Aorta (tissue), 5 donors: ENCODE measurements around the gene EPHA6. TPM values are rescaled to one million over a fixed set of nuclear protein-coding genes. Genes with fewer than 3 reads are reported as not detected.

ENCODE experiments used
- ATAC-seq: fragments of 200-7000 bp; cut with Tn5 transposase; one replicate; pipeline ENCODE4 v1.9.1; 2022; ENCODE audit warnings: moderate library complexity; ENCODE audit not compliant: low FRiP score
- DNase-seq, 2 donors: peaks; one replicate each; pipeline ENCODE4 v3.0.0-alpha.2; 2020
- H3K27ac ChIP-seq, 2 donors: one replicate each; pipeline ENCODE4 v1.5.1; 2013; ENCODE audit warnings: low read length in 2 of 2, mild to moderate bottlenecking in 2 of 2, moderate library complexity in 2 of 2, control low read depth in 1 of 2, inconsistent platforms in 1 of 2, low read depth in 1 of 2
- H3K27me3 ChIP-seq, 2 donors: one replicate each; pipeline ENCODE4 v1.6.1; 2013; ENCODE audit warnings: control low read depth in 1 of 2, low read length in 1 of 2, mild to moderate bottlenecking in 1 of 2, moderate library complexity in 1 of 2; ENCODE audit not compliant: insufficient read depth in 2 of 2, control insufficient read depth in 1 of 2
- H3K36me3 ChIP-seq, 2 donors: one replicate each; pipeline ENCODE4 v1.6.1; 2013; ENCODE audit warnings: control low read depth in 1 of 2, low read length in 1 of 2, mild to moderate bottlenecking in 1 of 2; ENCODE audit not compliant: insufficient read depth in 2 of 2, control insufficient read depth in 1 of 2
- H3K4me1 ChIP-seq, 2 donors: one replicate each; pipeline ENCODE4 v1.6.1; 2013; ENCODE audit warnings: low read length in 2 of 2, control low read depth in 1 of 2, mild to moderate bottlenecking in 1 of 2, moderate library complexity in 1 of 2; ENCODE audit not compliant: insufficient read depth in 2 of 2, control insufficient read depth in 1 of 2
- H3K4me3 ChIP-seq, 2 donors: one replicate each; pipeline ENCODE4 v1.5.1; 2013; ENCODE audit warnings: low read length in 2 of 2, control low read depth in 1 of 2, mild to moderate bottlenecking in 1 of 2
- H3K9me3 ChIP-seq: one replicate; pipeline ENCODE4 v1.6.1; 2013; ENCODE audit warnings: mild to moderate bottlenecking, low read length; ENCODE audit not compliant: control insufficient read depth
- WGBS, 2 donors: extraction: QIAGEN DNeasy Blood & Tissue Kit; methylation state at CpG; one replicate each; pipeline ENCODE4 v1.1.7; 2013; 5-methylcytosine and 5-hydroxymethylcytosine counted together
- intact Hi-C, 2 donors: fragments of 100-400 bp; cut with DNase I; formaldehyde crosslinking; loops; one replicate each; pipeline versions ENCODE4 v1.14.2 to v1.15.0; 2022
- polyA plus RNA-seq, 2 donors: library from polyadenylated mRNA; stranded (reverse); fragments of 200-250 nt; gene quantifications; one replicate each; pipeline ENCODE4 v1.2.3, GENCODE V29; 2013
- total RNA-seq, 2 donors: library from RNA; stranded (reverse); fragmentation: NEBNext Ultra II Directional; extraction: Animal tissue kit (Norgen Biotek cat#: 25700); gene quantifications; one replicate each; pipeline ENCODE4 v1.2.1, GENCODE V29; 2021
- donor health status: healthy with polysubstance abuse.
- donor health status: Bipolar disorder and iron deficiency.
- donor health status: DM: no; HTN: no; CAD: no.
- donor health status: DM: no; HTN: no; CAD: no.
- donor health status: DM: yes; HTN: yes; CAD: no.

Gene EPHA6
- total and polyA plus RNA-seq, 4 donors: 0.33 to 2.8 (median 1.8) TPM; not detected in 1

GRCh38 chr3:97481416-97481815 lies 667.0 kb downstream of the EPHA6 start:
- no peak for ATAC-seq

GRCh38 chr3:97485206-97485605 lies 670.8 kb downstream of the EPHA6 start:
- 86 to 87% methylated on average over 3 of the region's 3 CpGs for WGBS, 2 donors
- Histone ChIP-seq H3K9me3 (peaks cover 2% of the 10 kb centered on the region), H3K36me3 (no peaks in the 10 kb centered on the region), H3K27ac (no peak overlapping the region), H3K4me3 (no peak overlapping the region), H3K27me3 (no peaks in the 10 kb centered on the region), H3K4me1 (no peaks in the 10 kb centered on the region)
- intact Hi-C loops: no loop called here
- DNase-seq (no peak), ATAC-seq (no peak)

More at GRCh38 chr3:97481416-97481815, 667.0 kb downstream of the EPHA6 start:
- no peaks in the 10 kb centered on the region for H3K36me3 ChIP-seq
- peak in 1 of 2 donors; percentile 68 for DNase-seq
- no peaks in the 10 kb centered on the region for H3K27me3 ChIP-seq
- no peak overlapping the region for H3K27ac ChIP-seq
- H3K4me1 ChIP-seq: no peaks in the 10 kb centered on the region
- 88 to 95% methylated on average over 26 of the region's 26 CpGs for WGBS, 2 donors
- peaks cover 2% of the 10 kb centered on the region for H3K9me3 ChIP-seq
- no peak overlapping the region for H3K4me3 ChIP-seq
- intact Hi-C loops: no loop called here

- no peaks in the 10 kb centered on the region for H3K4me1 ChIP-seq
- 92 to 95% methylated on average over 1 of the region's 1 CpG for whole genome bisulfite sequencing, 2 donors
- no peaks in the 10 kb centered on the region for H3K9me3 ChIP-seq
- no peak for DNase-seq
- no peaks in the 10 kb centered on the region for H3K27me3 ChIP-seq
- no peak for ATAC-seq
- no peak overlapping the region for H3K27ac ChIP-seq
- H3K36me3 ChIP-seq: no peaks in the 10 kb centered on the region
- H3K4me3 ChIP-seq: no peak overlapping the region
- intact Hi-C loops: no loop called here
These were observed 673.2 kb downstream of the EPHA6 start for GRCh38 chr3:97487587-97487986.

GRCh38 chr3:97488741-97489140 lies 674.3 kb downstream of the EPHA6 start:
- intact Hi-C loops: no loop called here
- H3K4me3 ChIP-seq: no peak overlapping the region
- H3K36me3 ChIP-seq: no peaks in the 10 kb centered on the region
- WGBS, 2 donors: 55 to 71% methylated on average over 1 of the region's 1 CpG
- H3K9me3 ChIP-seq: no peaks in the 10 kb centered on the region
- H3K27ac ChIP-seq: no peak overlapping the region
- H3K4me1 ChIP-seq: no peaks in the 10 kb centered on the region
- no peaks in the 10 kb centered on the region for H3K27me3 ChIP-seq
- ATAC-seq (no peak), DNase-seq (no peak)

- DNase-seq: no peak
- H3K4me1 ChIP-seq: no peaks in the 10 kb centered on the region
- no peak overlapping the region for H3K27ac ChIP-seq
- WGBS, 2 donors: 72 to 75% methylated on average over 5 of the region's 5 CpGs
- no peaks in the 10 kb centered on the region for H3K27me3 ChIP-seq
- no peak overlapping the region for H3K4me3 ChIP-seq
- intact Hi-C loops: no loop called here
- no peaks in the 10 kb centered on the region for H3K9me3 ChIP-seq
- H3K36me3 ChIP-seq: no peaks in the 10 kb centered on the region
- ATAC-seq: no peak
These were observed 681.5 kb downstream of the EPHA6 start for GRCh38 chr3:97495896-97496295.

GRCh38 chr3:97497138-97497537 lies 682.7 kb downstream of the EPHA6 start:
- H3K4me3 ChIP-seq: no peak overlapping the region
- no peaks in the 10 kb centered on the region for H3K36me3 ChIP-seq
- DNase-seq (no peak), ATAC-seq (no peak)
- no peaks in the 10 kb centered on the region for H3K9me3 ChIP-seq
- no peaks in the 10 kb centered on the region for H3K4me1 ChIP-seq
- WGBS, 2 donors: 96 to 97% methylated on average over 1 of the region's 1 CpG
- no peaks in the 10 kb centered on the region for H3K27me3 ChIP-seq
- no peak overlapping the region for H3K27ac ChIP-seq
- intact Hi-C loops: no loop called here

GRCh38 chr3:97504463-97504862 lies 690.1 kb downstream of the EPHA6 start:
- Histone ChIP-seq H3K36me3 (no peaks in the 10 kb centered on the region), H3K4me1 (no peaks in the 10 kb centered on the region), H3K27ac (no peak overlapping the region), H3K9me3 (no peaks in the 10 kb centered on the region), H3K4me3 (no peak overlapping the region), H3K27me3 (no peaks in the 10 kb centered on the region)
- WGBS, 2 donors: 92 to 94% methylated on average over 2 of the region's 2 CpGs
- ATAC-seq (no peak), DNase-seq (no peak)
- intact Hi-C loops: no loop called here

GRCh38 chr3:97510795-97511194 lies 696.4 kb downstream of the EPHA6 start:
- H3K4me1 ChIP-seq: no peaks in the 10 kb centered on the region
- H3K36me3 ChIP-seq: no peaks in the 10 kb centered on the region
- H3K27me3 ChIP-seq: no peaks in the 10 kb centered on the region
- DNase-seq (no peak), ATAC-seq (no peak)
- no peak overlapping the region for H3K4me3 ChIP-seq
- no peaks in the 10 kb centered on the region for H3K9me3 ChIP-seq
- no peak overlapping the region for H3K27ac ChIP-seq
- intact Hi-C loops: no loop called here
- WGBS, 2 donors: 68 to 78% methylated on average over 4 of the region's 4 CpGs

- WGBS, 2 donors: 73 to 75% methylated on average over 2 of the region's 2 CpGs
- no peak overlapping the region for H3K4me3 ChIP-seq
- no peaks in the 10 kb centered on the region for H3K36me3 ChIP-seq
- intact Hi-C loops: no loop called here
- H3K27me3 ChIP-seq: no peaks in the 10 kb centered on the region
- DNase-seq (no peak), ATAC-seq (no peak)
- H3K9me3 ChIP-seq: peaks cover 1% of the 10 kb centered on the region
- H3K27ac ChIP-seq: no peak overlapping the region
- no peaks in the 10 kb centered on the region for H3K4me1 ChIP-seq
These were observed 700.7 kb downstream of the EPHA6 start for GRCh38 chr3:97515076-97515475.
